CD14-positive monocyte (primary cell): ENCODE results near the gene MAP6D1. TPM values are rescaled to one million over a fixed set of nuclear protein-coding genes. Genes with fewer than 3 reads are reported as not detected.

ENCODE experiments used
- DNase-seq, 3 donors: peaks; one replicate each; pipeline ENCODE4 v3.0.0-alpha.2; 2011 to 2022
- H2AFZ ChIP-seq: 2 replicates; pipeline ENCODE4 v1.6.0; 2012; ENCODE audit warnings: mild to moderate bottlenecking, low read depth, low read length, inconsistent platforms; ENCODE audit not compliant: insufficient read depth, poor library complexity, severe bottlenecking
- H3K27ac ChIP-seq, 2 donors: 1 replicate in 1 of 2; 2 replicates in 1 of 2; pipeline ENCODE4 v1.5.1; 2012 to 2013; ENCODE audit warnings: low read length in 2 of 2, control low read depth in 1 of 2, inconsistent platforms in 1 of 2, low read depth in 1 of 2, mild to moderate bottlenecking in 1 of 2
- H3K27me3 ChIP-seq, 2 donors: one replicate each; pipeline versions ENCODE4 v1.6.0 to v1.6.1; 2011 to 2013; ENCODE audit warnings: low read length in 2 of 2; ENCODE audit not compliant: control insufficient read depth in 2 of 2, insufficient read depth in 2 of 2
- H3K36me3 ChIP-seq, 2 donors: replicated peaks in 1 of 2; 1 replicate in 1 of 2; 2 replicates in 1 of 2; pipeline versions ENCODE4 v1.5.1 to v1.6.1; 2012 to 2013; ENCODE audit warnings: low read length in 2 of 2, control low read depth in 1 of 2, inconsistent platforms in 1 of 2, mild to moderate bottlenecking in 1 of 2; ENCODE audit not compliant: insufficient read depth in 2 of 2, control insufficient read depth in 1 of 2
- H3K4me1 ChIP-seq, 2 donors: 1 replicate in 1 of 2; 2 replicates in 1 of 2; pipeline versions ENCODE4 v1.5.1 to v1.6.1; 2012 to 2013; ENCODE audit warnings: low read length in 2 of 2, control low read depth in 1 of 2, inconsistent platforms in 1 of 2, mild to moderate bottlenecking in 1 of 2, moderate library complexity in 1 of 2; ENCODE audit not compliant: insufficient read depth in 2 of 2, control insufficient read depth in 1 of 2
- H3K4me2 ChIP-seq: replicated peaks from 2 replicates; pipeline ENCODE3; 2012; ENCODE audit warnings: low read length, moderate library complexity, mild to moderate bottlenecking; ENCODE audit not compliant: poor library complexity, severe bottlenecking; ENCODE audit errors: extremely low read depth
- H3K4me3 ChIP-seq, 3 experiments: fragments of 200-600 bp in 1 of 3; sonication (generic) in 1 of 3; replicated peaks in 1 of 3; 1 replicate in 2 of 3; 2 replicates in 1 of 3; pipeline ENCODE4 v1.5.1; 2011 to 2013; ENCODE audit warnings: low read length in 3 of 3, mild to moderate bottlenecking in 3 of 3, control low read depth in 2 of 3, low read depth in 2 of 3, inconsistent platforms in 1 of 3, moderate library complexity in 1 of 3
- H3K79me2 ChIP-seq: 2 replicates; pipeline ENCODE4 v1.6.0; 2012; ENCODE audit warnings: mild to moderate bottlenecking, control low read depth, inconsistent platforms, low read length, moderate library complexity; ENCODE audit not compliant: insufficient read depth
- H3K9ac ChIP-seq: 2 replicates; pipeline ENCODE4 v1.6.0; 2017; ENCODE audit warnings: low read length, mild to moderate bottlenecking; ENCODE audit not compliant: insufficient read depth, poor library complexity, severe bottlenecking
- H3K9me3 ChIP-seq, 2 donors: replicated peaks in 1 of 2; 1 replicate in 1 of 2; 2 replicates in 1 of 2; pipeline versions ENCODE4 v1.5.1 to v1.6.1; 2012 to 2013; ENCODE audit warnings: low read length in 2 of 2, control low read depth in 1 of 2; ENCODE audit not compliant: control insufficient read depth in 1 of 2, insufficient read depth in 1 of 2
- H4K20me1 ChIP-seq: 2 replicates; pipeline ENCODE4 v1.6.0; 2012; ENCODE audit warnings: mild to moderate bottlenecking, low read length, control low read depth, moderate library complexity; ENCODE audit not compliant: insufficient read depth
- H3K27ac Mint-ChIP-seq, 7 donors: one replicate each; pipeline ENCODE4 v1.8.0; 2020; ENCODE audit warnings: mild to moderate bottlenecking in 7 of 7, mixed read lengths in 7 of 7, moderate library complexity in 6 of 7, inconsistent platforms in 2 of 7
- H3K27me3 Mint-ChIP-seq, 3 donors: one replicate each; pipeline ENCODE4 v1.8.0; 2021 to 2022; ENCODE audit warnings: low read depth in 3 of 3, mild to moderate bottlenecking in 3 of 3, mixed read lengths in 3 of 3, moderate library complexity in 3 of 3, inconsistent platforms in 1 of 3
- H3K36me3 Mint-ChIP-seq, 2 donors: one replicate each; pipeline ENCODE4 v1.8.0; 2020; ENCODE audit warnings: mixed read lengths in 2 of 2, inconsistent platforms in 1 of 2, mild to moderate bottlenecking in 1 of 2
- H3K4me1 Mint-ChIP-seq: one replicate; pipeline ENCODE4 v1.8.0; 2020; ENCODE audit warnings: mild to moderate bottlenecking, mixed read lengths
- H3K4me3 Mint-ChIP-seq, 2 donors: one replicate each; pipeline ENCODE4 v1.8.0; 2020; ENCODE audit warnings: mild to moderate bottlenecking in 2 of 2, mixed read lengths in 2 of 2, moderate library complexity in 1 of 2
- H3K9me3 Mint-ChIP-seq, 7 donors: one replicate each; pipeline ENCODE4 v1.8.0; 2020 to 2022; ENCODE audit warnings: mixed read lengths in 7 of 7, mild to moderate bottlenecking in 6 of 7, moderate library complexity in 6 of 7, inconsistent platforms in 2 of 7
- CTCF ChIP-seq: fragments of 200-600 bp; IDR thresholded peaks from one replicate; pipeline ENCODE4 v1.8.0; 2022; ENCODE audit warnings: antibody characterized with exemption, mild to moderate bottlenecking
- WGBS: methylation state at CpG from one replicate; pipeline ENCODE4 v1.1.5; 2013; ENCODE audit warnings: missing lambda C conversion rate; ENCODE audit not compliant: insufficient coverage; 5-methylcytosine and 5-hydroxymethylcytosine counted together
- intact Hi-C, 2 donors: fragments of 100-400 bp; cut with micrococcal nuclease; formaldehyde crosslinking; loops; one replicate each; pipeline versions ENCODE4 v1.15.0 to v1.15.1; 2023
- polyA plus RNA-seq, 3 donors: library from polyadenylated mRNA; depleted of rRNA in 1 of 3; unstranded in 2 of 3; stranded (reverse) in 1 of 3; fragments of 300-500 nt in 2 of 3; fragments of >200 nt in 1 of 3; fragmentation: Illumina TruSeq in 2 of 3; gene quantifications; 1 replicate in 2 of 3; 2 replicates in 1 of 3; pipeline ENCODE4 v1.2.3, GENCODE V29; 2012 to 2021

Gene MAP6D1
- polyA plus RNA-seq, 3 donors: 0.18 to 0.35 TPM; not detected in 1

DNA sequence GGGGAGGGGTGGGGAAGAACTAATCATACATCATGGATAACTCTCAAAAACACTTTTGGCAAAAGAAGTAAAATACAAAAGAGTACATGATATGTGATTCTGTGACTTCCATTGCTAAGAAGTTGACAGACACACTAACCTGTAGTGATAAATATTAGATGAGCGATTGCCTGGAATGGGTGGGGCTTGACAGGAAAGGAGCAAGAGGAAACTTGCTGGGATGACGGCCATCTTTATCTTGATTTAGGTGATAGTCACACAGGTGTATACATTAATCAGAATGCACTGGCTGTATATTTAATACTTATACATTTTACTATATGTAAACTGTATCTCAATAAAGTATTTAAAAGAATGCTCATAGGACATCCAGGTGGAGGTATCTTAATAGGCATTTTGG lies 46.2 kb upstream of the MAP6D1 start:
- H3K4me1 ChIP-seq: peaks cover 52 to 67% of the 10 kb centered on the region in 2 donors
- H3K27me3 Mint-ChIP-seq: peaks cover 0 to 2% (median 0%) of the 10 kb centered on the region in 3 donors
- H3K4me1 Mint-ChIP-seq: peaks cover 64% of the 10 kb centered on the region
- no peak overlapping the region for H3K27ac ChIP-seq
- H3K27me3 ChIP-seq: no peaks in the 10 kb centered on the region
- H3K9me3 Mint-ChIP-seq: no peaks in the 10 kb centered on the region
- no peak overlapping the region for H3K4me3 Mint-ChIP-seq
- H3K4me3 ChIP-seq: no peak overlapping the region
- peaks cover 4 to 24% of the 10 kb centered on the region in 2 donors for H3K36me3 Mint-ChIP-seq
- H3K9me3 ChIP-seq: no peaks in the 10 kb centered on the region
- peaks cover 71% of the 10 kb centered on the region for H4K20me1 ChIP-seq
- H3K79me2 ChIP-seq: peaks cover 90% of the 10 kb centered on the region
- no peak overlapping the region for H3K9ac ChIP-seq
- intact Hi-C loops: loop anchor here in 1 of 2 donors (10.0 kb wide), 1 partner anchor 87 kb away; no protein-coding TSS in a partner anchor
- 80% methylated on average over 1 of the region's 2 CpGs for WGBS
- H2AFZ ChIP-seq: no peak overlapping the region
- DNase-seq: no peak
- peak overlapping the region in 1 of 7 donors; percentile 70 for H3K27ac Mint-ChIP-seq
- H3K4me2 ChIP-seq: no peak overlapping the region
- peaks cover 8 to 30% of the 10 kb centered on the region in 2 donors for H3K36me3 ChIP-seq
- no peak for TF ChIP-seq CTCF

GRCh38 chr3:183870563-183870962 lies 45.2 kb upstream of the MAP6D1 start:
- peak overlapping the region in 4 of 7 donors; percentile 9 to 70 (median 58) for H3K27ac Mint-ChIP-seq
- Histone ChIP-seq H3K36me3 (peaks cover 16 to 39% of the 10 kb centered on the region in 2 donors), H3K4me2 (no peak overlapping the region), H3K27ac (peak overlapping the region in 1 of 2 donors; percentile 40), H3K4me1 (peaks cover 43 to 58% of the 10 kb centered on the region in 2 donors), H3K9me3 (no peaks in the 10 kb centered on the region), H2AFZ (no peak overlapping the region), H3K27me3 (no peaks in the 10 kb centered on the region), H3K79me2 (peaks cover 82% of the 10 kb centered on the region), H4K20me1 (peaks cover 64% of the 10 kb centered on the region), H3K4me3 (no peak overlapping the region), H3K9ac (no peak overlapping the region)
- intact Hi-C loops: loop anchor here in 1 of 2 donors (10.0 kb wide), 1 partner anchor 86 kb away; no protein-coding TSS in a partner anchor
- peaks cover 56% of the 10 kb centered on the region for H3K4me1 Mint-ChIP-seq
- no peak overlapping the region for H3K4me3 Mint-ChIP-seq
- no peaks in the 10 kb centered on the region for H3K9me3 Mint-ChIP-seq
- peaks cover 0 to 2% (median 0%) of the 10 kb centered on the region in 3 donors for H3K27me3 Mint-ChIP-seq
- TF ChIP-seq CTCF: no peak
- DNase-seq: no peak
- 28% methylated on average over 3 of the region's 3 CpGs for WGBS
- H3K36me3 Mint-ChIP-seq: peaks cover 11 to 30% of the 10 kb centered on the region in 2 donors
